HG03521 (cell line): ENCODE results near the gene TM4SF4.
A peak's percentile ranks its signal among the peaks of the same experiment; 100 is the strongest.

Experiments
- ATAC-seq: cut with Tn5 transposase; IDR thresholded peaks from one replicate; pipeline ENCODE4 v1.9.1; 2021; ENCODE audit warnings: mild to moderate bottlenecking, moderate library complexity; ENCODE audit not compliant: unreplicated experiment

TM4SF4 gene

GRCh38 chr3:149454746-149455145 lies 19.8 kb upstream of the TM4SF4 start:
- no peak for ATAC-seq

- ATAC-seq, result no peak
Measured at GRCh38 chr3:149455366-149455765, 19.1 kb upstream of the TM4SF4 start.

GRCh38 chr3:149455989-149456388 lies 18.5 kb upstream of the TM4SF4 start:
- no peak for ATAC-seq

- no peak for ATAC-seq
Measured at GRCh38 chr3:149459491-149460059, 14.9 kb upstream of the TM4SF4 start.

GRCh38 chr3:149460117-149460516 lies 14.4 kb upstream of the TM4SF4 start:
- ATAC-seq, result no peak

GRCh38 chr3:149462051-149462450 lies 12.4 kb upstream of the TM4SF4 start:
- no peak for ATAC-seq

GRCh38 chr3:149462581-149463011 lies 11.9 kb upstream of the TM4SF4 start:
- no peak for ATAC-seq

- ATAC-seq, result no peak
Measured at GRCh38 chr3:149463921-149464320, 10.6 kb upstream of the TM4SF4 start.

GRCh38 chr3:149464542-149465328 lies 9.8 kb upstream of the TM4SF4 start:
- no peak for ATAC-seq

GRCh38 chr3:149465351-149465883 lies 9.1 kb upstream of the TM4SF4 start:
- ATAC-seq, result no peak

- ATAC-seq, result no peak
Measured at GRCh38 chr3:149466192-149466591, 8.3 kb upstream of the TM4SF4 start.

GRCh38 chr3:149468504-149469212 lies 5.8 kb upstream of the TM4SF4 start:
- peak; percentile 75 for ATAC-seq

GRCh38 chr3:149470381-149470780 lies 4.1 kb upstream of the TM4SF4 start:
- no peak for ATAC-seq

GRCh38 chr3:149472030-149472797 lies 2.3 kb upstream of the TM4SF4 start:
- ATAC-seq, result no peak

- ATAC-seq, result no peak
Measured at GRCh38 chr3:149473357-149474249, 894 bp upstream of the TM4SF4 start.

GRCh38 chr3:149475451-149476060 lies 1.1 kb downstream of the TM4SF4 start:
- no peak for ATAC-seq

- ATAC-seq, result no peak
Measured at GRCh38 chr3:149476225-149476624, 1.7 kb downstream of the TM4SF4 start.

- no peak for ATAC-seq
Measured at GRCh38 chr3:149479621-149480325, 5.3 kb downstream of the TM4SF4 start.
